ENCODE results near the gene IL1RAP.
A peak's percentile ranks its signal among the peaks of the same experiment; 100 is the strongest.

The IL1RAP gene

GRCh38 chr3:190528706-190529105, 14.8 kb downstream of the IL1RAP start:
- no peak overlapping the region for H3K9ac ChIP-seq
- no peak overlapping the region for H3K27ac ChIP-seq
- no peaks in the 10 kb centered on the region for H3K27me3 ChIP-seq (ENCODE audit: control insufficient read depth, insufficient read depth, low read length)
- no peak overlapping the region for H3K4me2 ChIP-seq (ENCODE audit: low read length)
- TF ChIP-seq CTCF (IDR thresholded peaks at IDR 0.05) = no peak
- H3K4me3 ChIP-seq (ENCODE audit: low read depth, low read length) = no peak overlapping the region
- H3K36me3 ChIP-seq (ENCODE audit: control insufficient read depth, insufficient read depth, low read length) = no peaks in the 10 kb centered on the region
- H3K9me3 ChIP-seq (ENCODE audit: control insufficient read depth, low read length) = no peaks in the 10 kb centered on the region
- H3K4me1 ChIP-seq = no peaks in the 10 kb centered on the region
- H3K79me2 ChIP-seq = no peaks in the 10 kb centered on the region
- H2AFZ ChIP-seq = no peak overlapping the region

- H3K79me2 ChIP-seq = no peaks in the 10 kb centered on the region
- no peak overlapping the region for H3K4me3 ChIP-seq (ENCODE audit: low read depth, low read length)
- no peak overlapping the region for H3K9ac ChIP-seq
- H3K4me2 ChIP-seq (ENCODE audit: low read length) = no peak overlapping the region
- no peak overlapping the region for H2AFZ ChIP-seq
- no peaks in the 10 kb centered on the region for H3K27me3 ChIP-seq (ENCODE audit: control insufficient read depth, insufficient read depth, low read length)
- no peaks in the 10 kb centered on the region for H3K4me1 ChIP-seq
- H3K9me3 ChIP-seq (ENCODE audit: control insufficient read depth, low read length) = no peaks in the 10 kb centered on the region
- no peaks in the 10 kb centered on the region for H3K36me3 ChIP-seq (ENCODE audit: control insufficient read depth, insufficient read depth, low read length)
- no peak for TF ChIP-seq CTCF (IDR thresholded peaks at IDR 0.05)
- H3K27ac ChIP-seq = no peak overlapping the region
Measured at GRCh38 chr3:190531406-190531805, 17.5 kb downstream of the IL1RAP start.

GRCh38 chr3:190532731-190533203, 18.9 kb downstream of the IL1RAP start:
- Histone ChIP-seq H3K9ac (no peak overlapping the region), H2AFZ (no peak overlapping the region), H3K4me2 (ENCODE audit: low read length) (no peak overlapping the region), H3K27me3 (ENCODE audit: control insufficient read depth, insufficient read depth, low read length) (no peaks in the 10 kb centered on the region), H3K4me3 (ENCODE audit: low read depth, low read length) (no peak overlapping the region), H3K4me1 (no peaks in the 10 kb centered on the region), H3K79me2 (no peaks in the 10 kb centered on the region), H3K27ac (peak overlapping the region; percentile 33), H3K36me3 (ENCODE audit: control insufficient read depth, insufficient read depth, low read length) (no peaks in the 10 kb centered on the region), H3K9me3 (ENCODE audit: control insufficient read depth, low read length) (no peaks in the 10 kb centered on the region)
- TF ChIP-seq CTCF (IDR thresholded peaks at IDR 0.05) = no peak

- Histone ChIP-seq H3K9ac (no peak overlapping the region), H3K4me2 (ENCODE audit: low read length) (no peak overlapping the region), H3K4me3 (ENCODE audit: low read depth, low read length) (no peak overlapping the region), H3K27me3 (ENCODE audit: control insufficient read depth, insufficient read depth, low read length) (no peaks in the 10 kb centered on the region), H3K79me2 (no peaks in the 10 kb centered on the region), H3K4me1 (no peaks in the 10 kb centered on the region), H3K9me3 (ENCODE audit: control insufficient read depth, low read length) (no peaks in the 10 kb centered on the region), H3K36me3 (ENCODE audit: control insufficient read depth, insufficient read depth, low read length) (no peaks in the 10 kb centered on the region), H2AFZ (no peak overlapping the region), H3K27ac (peak overlapping the region; percentile 33)
- no peak for TF ChIP-seq CTCF (IDR thresholded peaks at IDR 0.05)
Measured at GRCh38 chr3:190533511-190534281, 19.8 kb downstream of the IL1RAP start.

GRCh38 chr3:190534386-190534785, 20.5 kb downstream of the IL1RAP start:
- Histone ChIP-seq H3K4me2 (ENCODE audit: low read length) (no peak overlapping the region), H3K4me1 (no peaks in the 10 kb centered on the region), H3K79me2 (no peaks in the 10 kb centered on the region), H2AFZ (no peak overlapping the region), H3K27me3 (ENCODE audit: control insufficient read depth, insufficient read depth, low read length) (no peaks in the 10 kb centered on the region), H3K9ac (no peak overlapping the region), H3K9me3 (ENCODE audit: control insufficient read depth, low read length) (no peaks in the 10 kb centered on the region), H3K4me3 (ENCODE audit: low read depth, low read length) (no peak overlapping the region), H3K36me3 (ENCODE audit: control insufficient read depth, insufficient read depth, low read length) (no peaks in the 10 kb centered on the region), H3K27ac (no peak overlapping the region)
- TF ChIP-seq CTCF (IDR thresholded peaks at IDR 0.05) = no peak

Data from parathyroid adenoma (tissue), 2 donors.